B cell (primary cell): ENCODE results near the gene POLRMT. TPM values are rescaled to one million over a fixed set of nuclear protein-coding genes. Genes with fewer than 3 reads are reported as not detected.

Experiments
- ATAC-seq: fragments of 200-7000 bp; cut with Tn5 transposase; one replicate; pipeline ENCODE4 v1.10.0; 2021; ENCODE audit warnings: low read depth, mild to moderate bottlenecking, moderate number of reproducible peaks, moderate library complexity
- CTCF ChIA-PET: fragments of 350-600 bp; sonication (Branson Sonifier 250); formaldehyde crosslinking; loops from one replicate; lab custom pipeline; 2021; ENCODE audit warnings: antibody characterized with exemption, inconsistent platforms; lab: Charles Lee
- POLR2A ChIA-PET: fragments of 350-600 bp; sonication (Branson Sonifier 250); formaldehyde crosslinking; loops from one replicate; lab custom pipeline; 2021; ENCODE audit warnings: antibody characterized with exemption; lab: Charles Lee
- DNase-seq: peaks from one replicate; pipeline ENCODE4 v3.0.0; 2013
- H2AFZ ChIP-seq: 2 replicates; pipeline ENCODE4 v1.6.1; 2012; ENCODE audit warnings: mild to moderate bottlenecking, low read depth, low read length; ENCODE audit not compliant: insufficient read depth, poor library complexity, severe bottlenecking
- H3K27ac ChIP-seq, 2 donors: 1 replicate in 1 of 2; 2 replicates in 1 of 2; pipeline ENCODE4 v1.5.1; 2012 to 2013; ENCODE audit warnings: low read length in 2 of 2, mild to moderate bottlenecking in 2 of 2, moderate library complexity in 1 of 2
- H3K27me3 ChIP-seq, 4 experiments: fragments of 200-600 bp in 1 of 4; sonication (generic) in 1 of 4; replicated peaks in 1 of 4; 1 replicate in 2 of 4; 2 replicates in 2 of 4; pipeline versions ENCODE4 v1.6.1 to v1.7.0; 2013 to 2016; ENCODE audit warnings: low read length in 3 of 4, mild to moderate bottlenecking in 2 of 4, mixed read lengths in 1 of 4, moderate library complexity in 1 of 4; ENCODE audit not compliant: insufficient read depth in 4 of 4, control insufficient read depth in 3 of 4; ENCODE audit errors: control extremely low read depth in 1 of 4
- H3K36me3 ChIP-seq, 2 experiments: replicated peaks in 1 of 2; 1 replicate in 1 of 2; 2 replicates in 1 of 2; pipeline versions ENCODE4 v1.6.1 to v1.7.1; 2013; ENCODE audit warnings: low read length in 1 of 2; ENCODE audit not compliant: insufficient read depth in 2 of 2, control insufficient read depth in 1 of 2; ENCODE audit errors: control extremely low read depth in 1 of 2, extremely low read depth in 1 of 2
- H3K4me1 ChIP-seq, 2 donors: fragments of 200-600 bp in 1 of 2; sonication (generic) in 1 of 2; 1 replicate in 1 of 2; 2 replicates in 1 of 2; pipeline versions ENCODE4 v1.5.1 to v1.6.1; 2013 to 2017; ENCODE audit warnings: low read length in 2 of 2; ENCODE audit not compliant: control insufficient read depth in 2 of 2, insufficient read depth in 2 of 2
- H3K4me2 ChIP-seq: replicated peaks from 2 replicates; pipeline ENCODE3; 2012; ENCODE audit warnings: mild to moderate bottlenecking, low read depth, low read length; ENCODE audit not compliant: poor library complexity, severe bottlenecking
- H3K4me3 ChIP-seq, 5 experiments: fragments of 200-600 bp in 1 of 5; sonication (generic) in 1 of 5; 1 replicate in 3 of 5; 2 replicates in 2 of 5; pipeline versions ENCODE4 v1.5.1 to v1.7.0; 2011 to 2016; ENCODE audit warnings: low read length in 4 of 5, mild to moderate bottlenecking in 4 of 5, low read depth in 2 of 5, control low read depth in 1 of 5, moderate library complexity in 1 of 5; ENCODE audit not compliant: insufficient read depth in 1 of 5; ENCODE audit errors: control extremely low read depth in 1 of 5, extremely low read depth in 1 of 5
- H3K79me2 ChIP-seq: fragments of 200-600 bp; sonication (generic); one replicate; pipeline ENCODE4 v1.6.0; 2016; ENCODE audit warnings: low read length; ENCODE audit not compliant: control insufficient read depth, insufficient read depth
- H3K9ac ChIP-seq: fragments of 200-600 bp; sonication (generic); 2 replicates; pipeline ENCODE4 v1.6.1; 2017; ENCODE audit warnings: mild to moderate bottlenecking, low read length, moderate library complexity
- H3K9me3 ChIP-seq, 3 donors: one replicate each; pipeline versions ENCODE4 v1.6.1 to v1.7.1; 2013; ENCODE audit warnings: low read length in 2 of 3; ENCODE audit not compliant: control insufficient read depth in 2 of 3, insufficient read depth in 1 of 3; ENCODE audit errors: control extremely low read depth in 1 of 3
- H4K20me1 ChIP-seq: 2 replicates; pipeline ENCODE4 v1.6.0; 2012; ENCODE audit warnings: mild to moderate bottlenecking, low read length; ENCODE audit not compliant: insufficient read depth, control insufficient read depth, poor library complexity, severe bottlenecking
- H3K27ac Mint-ChIP-seq: one replicate; pipeline ENCODE4 v1.8.0; 2021; ENCODE audit warnings: mixed read lengths
- H3K27me3 Mint-ChIP-seq: one replicate; pipeline ENCODE4 v1.8.0; 2021; ENCODE audit warnings: mixed read lengths
- H3K4me1 Mint-ChIP-seq: one replicate; pipeline ENCODE4 v1.8.0; 2021; ENCODE audit warnings: mixed read lengths
- H3K4me3 Mint-ChIP-seq: one replicate; pipeline ENCODE4 v1.8.0; 2021; ENCODE audit warnings: mixed read lengths
- H3K9me3 Mint-ChIP-seq: one replicate; pipeline ENCODE4 v1.8.0; 2022; ENCODE audit warnings: mixed read lengths; ENCODE audit not compliant: insufficient read depth
- EZH2 ChIP-seq: IDR thresholded peaks from 2 replicates; pipeline ENCODE4 v1.6.1; 2012; ENCODE audit warnings: borderline replicate concordance, low read depth, mild to moderate bottlenecking, moderate library complexity, low read length; ENCODE audit not compliant: insufficient read depth, poor library complexity, severe bottlenecking
- WGBS: methylation state at CpG from one replicate; pipeline ENCODE4 v1.1.5; 2013; ENCODE audit warnings: missing lambda C conversion rate; ENCODE audit not compliant: insufficient coverage; 5-methylcytosine and 5-hydroxymethylcytosine counted together
- intact Hi-C: fragments of 100-400 bp; cut with micrococcal nuclease; formaldehyde crosslinking; loops from one replicate; pipeline ENCODE4 v1.10.0; 2022
- polyA plus RNA-seq: library from polyadenylated mRNA; depleted of rRNA; stranded (reverse); fragments of >200 nt; gene quantifications from 2 replicates; pipeline ENCODE4 v1.2.3, GENCODE V29; 2012
- total RNA-seq, 2 donors: library from RNA; stranded (reverse); fragments of 120-200 nt in 1 of 2; gene quantifications; 1 replicate in 1 of 2; 2 replicates in 1 of 2; pipeline versions ENCODE4 v1.2.3 to v1.2.4, GENCODE V29; 2013 to 2022
- TF ChIP-seq, protein P1 (sequence below): fragments of 200-600 bp; IDR thresholded peaks from one replicate; pipeline ENCODE4 v1.8.0; 2022; ENCODE audit warnings: antibody characterized with exemption, mild to moderate bottlenecking

Gene POLRMT
- total and polyA plus RNA-seq, 2 donors (not counting 1 experiment from before 2014, with no cell fraction given), result 77.8 to 98.0 TPM

DNA sequence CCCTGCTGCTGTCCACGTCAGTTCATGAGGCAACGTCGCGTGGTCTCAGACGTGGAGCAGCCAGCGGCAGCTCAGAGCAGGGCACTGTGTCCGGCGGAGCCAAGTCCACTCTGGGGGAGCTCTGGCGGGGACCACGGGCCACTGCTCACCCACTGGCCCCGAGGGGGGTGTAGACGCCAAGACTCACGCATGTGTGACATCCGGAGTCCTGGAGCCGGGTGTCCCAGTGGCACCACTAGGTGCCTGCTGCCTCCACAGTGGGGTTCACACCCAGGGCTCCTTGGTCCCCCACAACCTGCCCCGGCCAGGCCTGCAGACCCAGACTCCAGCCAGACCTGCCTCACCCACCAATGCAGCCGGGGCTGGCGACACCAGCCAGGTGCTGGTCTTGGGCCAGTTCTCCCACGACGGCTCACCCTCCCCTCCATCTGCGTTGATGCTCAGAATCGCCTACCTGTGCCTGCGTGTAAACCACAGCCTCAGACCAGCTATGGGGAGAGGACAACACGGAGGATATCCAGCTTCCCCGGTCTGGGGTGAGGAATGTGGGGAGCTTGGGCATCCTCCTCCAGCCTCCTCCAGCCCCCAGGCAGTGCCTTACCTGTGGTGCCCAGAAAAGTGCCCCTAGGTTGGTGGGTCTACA lies 49.5 kb upstream of the POLRMT start:
- H3K27ac Mint-ChIP-seq, result no peak overlapping the region

More for the DNA sequence above, 49.5 kb upstream of the POLRMT start:
- ChIA-PET CTCF (no interaction called here), POLR2A (no interaction called here)
- H3K79me2 ChIP-seq, result no peaks in the 10 kb centered on the region
- no peaks in the 10 kb centered on the region for H3K36me3 ChIP-seq
- H3K9ac ChIP-seq, result no peak overlapping the region
- Mint-ChIP-seq H3K27me3 (no peaks in the 10 kb centered on the region), H3K9me3 (no peaks in the 10 kb centered on the region), H3K4me1 (peaks cover 6% of the 10 kb centered on the region), H3K4me3 (no peak overlapping the region)
- ATAC-seq (no peak), DNase-seq (no peak)
- no peak overlapping the region for H2AFZ ChIP-seq
- H3K4me1 ChIP-seq, result peaks cover 6 to 21% of the 10 kb centered on the region in 2 donors
- no peak for TF ChIP-seq EZH2
- TF ChIP-seq, protein P1, sequence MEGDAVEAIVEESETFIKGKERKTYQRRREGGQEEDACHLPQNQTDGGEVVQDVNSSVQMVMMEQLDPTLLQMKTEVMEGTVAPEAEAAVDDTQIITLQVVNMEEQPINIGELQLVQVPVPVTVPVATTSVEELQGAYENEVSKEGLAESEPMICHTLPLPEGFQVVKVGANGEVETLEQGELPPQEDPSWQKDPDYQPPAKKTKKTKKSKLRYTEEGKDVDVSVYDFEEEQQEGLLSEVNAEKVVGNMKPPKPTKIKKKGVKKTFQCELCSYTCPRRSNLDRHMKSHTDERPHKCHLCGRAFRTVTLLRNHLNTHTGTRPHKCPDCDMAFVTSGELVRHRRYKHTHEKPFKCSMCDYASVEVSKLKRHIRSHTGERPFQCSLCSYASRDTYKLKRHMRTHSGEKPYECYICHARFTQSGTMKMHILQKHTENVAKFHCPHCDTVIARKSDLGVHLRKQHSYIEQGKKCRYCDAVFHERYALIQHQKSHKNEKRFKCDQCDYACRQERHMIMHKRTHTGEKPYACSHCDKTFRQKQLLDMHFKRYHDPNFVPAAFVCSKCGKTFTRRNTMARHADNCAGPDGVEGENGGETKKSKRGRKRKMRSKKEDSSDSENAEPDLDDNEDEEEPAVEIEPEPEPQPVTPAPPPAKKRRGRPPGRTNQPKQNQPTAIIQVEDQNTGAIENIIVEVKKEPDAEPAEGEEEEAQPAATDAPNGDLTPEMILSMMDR, result no peak
- WGBS, result 92% methylated on average over 20 of the region's 25 CpGs
- no peak overlapping the region for H3K4me3 ChIP-seq
- H3K9me3 ChIP-seq, result peaks cover 0 to 29% (median 0%) of the 10 kb centered on the region in 3 donors
- no peak overlapping the region for H3K4me2 ChIP-seq
- H3K27ac ChIP-seq, result no peak overlapping the region
- peaks cover 0 to 8% (median 0%) of the 10 kb centered on the region in 4 experiments for H3K27me3 ChIP-seq
- intact Hi-C loops, result no loop called here
- peaks cover 14% of the 10 kb centered on the region for H4K20me1 ChIP-seq
